HG02870 (cell line): ENCODE results near the gene CUL7.
"Not testable (repeated sequence)": the region's sequence is repeated elsewhere in the genome, so short reads cannot be mapped to it uniquely, and the experiment has no call there.

ENCODE experiments used
- ATAC-seq: cut with Tn5 transposase; IDR thresholded peaks from one replicate; pipeline ENCODE4 v1.9.1; 2021; ENCODE audit warnings: mild to moderate bottlenecking, moderate library complexity; ENCODE audit not compliant: unreplicated experiment

CUL7 gene

GRCh38 chr6:43019152-43019551 lies 34.5 kb downstream of the CUL7 start:
- no peak for ATAC-seq

GRCh38 chr6:43016943-43017334 lies 36.7 kb downstream of the CUL7 start:
- ATAC-seq: no peak

- ATAC-seq: no peak
These were observed 37.3 kb downstream of the CUL7 start for GRCh38 chr6:43016176-43016942.

DNA sequence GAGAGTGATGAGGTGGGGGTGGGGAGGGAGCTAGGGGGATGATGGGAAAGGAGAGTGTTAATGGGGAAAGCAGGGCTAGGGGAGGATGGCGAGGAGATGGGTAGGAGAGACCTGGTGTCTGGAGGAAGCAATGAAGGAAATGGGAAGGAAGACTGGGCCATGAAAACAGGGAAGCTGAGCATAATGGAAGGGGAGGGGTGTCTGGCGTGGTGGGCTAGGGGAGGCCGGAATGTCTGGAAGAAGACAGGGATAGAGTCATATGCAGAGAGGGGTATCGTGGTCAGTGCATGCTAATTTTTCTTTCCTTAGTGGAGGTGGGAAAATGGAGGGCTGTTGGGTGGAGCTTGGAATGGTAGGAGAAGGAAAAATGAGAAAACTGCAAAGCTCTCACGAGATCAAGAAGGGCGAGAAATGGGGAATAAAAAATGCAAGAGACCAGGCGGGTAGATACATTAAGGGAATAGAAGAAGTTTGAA lies 39.2 kb downstream of the CUL7 start:
- ATAC-seq: no peak

DNA sequence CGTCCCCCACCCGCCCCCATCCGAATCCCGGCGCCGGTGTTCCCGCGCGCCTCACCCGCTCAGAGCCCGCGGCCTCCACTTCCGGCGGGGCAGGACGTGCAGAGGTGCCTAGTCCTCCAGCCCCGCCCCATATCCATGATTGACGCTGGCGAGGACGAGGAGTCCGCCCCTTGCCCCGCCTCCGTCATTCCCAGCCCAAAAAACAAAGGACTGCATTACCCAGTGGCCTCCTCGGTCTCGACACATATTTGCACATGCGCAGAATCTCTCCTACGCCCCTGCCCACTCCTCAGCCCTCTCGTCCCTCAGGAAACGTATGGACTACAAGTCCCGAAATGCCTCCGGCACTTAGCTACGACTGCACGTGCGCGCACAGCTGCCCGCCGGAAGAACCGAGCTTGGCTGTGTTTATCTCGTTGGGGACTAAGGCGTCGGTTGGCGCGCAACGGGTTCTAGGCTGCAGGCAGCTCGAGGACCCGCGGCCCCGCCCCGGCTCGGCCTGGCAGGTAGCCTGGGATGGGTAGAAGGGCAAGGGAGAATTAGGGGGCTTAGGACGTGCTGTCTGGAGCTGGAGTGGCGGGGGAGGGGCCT lies 39.7 kb downstream of the CUL7 start, which contains the start of the genes KLHDC3 and MEA1:
TSS of gene KLHDC3 (plus strand) at position 407 of the 591 bp plus-strand sequence. CDS start 2,944 bp downstream, outside the sequence.
TSS of gene MEA1 (minus strand) at position 104 of the 591 bp plus-strand sequence. CDS start 133 bp downstream, outside the sequence.
- ATAC-seq: peak; percentile 85

GRCh38 chr6:43013097-43013842 lies 40.4 kb downstream of the CUL7 start:
- ATAC-seq: peak; percentile 5

- ATAC-seq: no peak
These were observed 41.3 kb downstream of the CUL7 start for GRCh38 chr6:43012364-43012763.

DNA sequence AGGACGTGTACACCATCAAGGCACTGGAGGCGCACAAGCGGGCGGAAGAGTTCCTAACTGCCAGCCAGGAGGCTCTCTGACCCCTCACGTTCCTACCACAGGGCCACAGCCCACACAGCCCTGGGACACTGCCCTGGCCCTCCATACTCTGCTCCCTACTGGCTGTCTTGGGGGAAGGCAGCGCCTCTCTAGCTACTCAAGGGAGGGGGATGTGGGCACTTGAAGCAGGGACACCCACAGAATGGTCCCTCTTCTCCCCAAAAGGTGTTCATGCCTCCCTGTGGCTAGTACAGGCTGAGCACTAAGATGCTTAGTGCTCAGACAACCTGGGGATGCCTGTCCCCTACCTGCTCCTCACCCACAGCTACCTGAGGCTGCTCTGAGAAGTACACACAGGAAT lies 42.4 kb downstream of the CUL7 start:
- no peak for ATAC-seq

DNA sequence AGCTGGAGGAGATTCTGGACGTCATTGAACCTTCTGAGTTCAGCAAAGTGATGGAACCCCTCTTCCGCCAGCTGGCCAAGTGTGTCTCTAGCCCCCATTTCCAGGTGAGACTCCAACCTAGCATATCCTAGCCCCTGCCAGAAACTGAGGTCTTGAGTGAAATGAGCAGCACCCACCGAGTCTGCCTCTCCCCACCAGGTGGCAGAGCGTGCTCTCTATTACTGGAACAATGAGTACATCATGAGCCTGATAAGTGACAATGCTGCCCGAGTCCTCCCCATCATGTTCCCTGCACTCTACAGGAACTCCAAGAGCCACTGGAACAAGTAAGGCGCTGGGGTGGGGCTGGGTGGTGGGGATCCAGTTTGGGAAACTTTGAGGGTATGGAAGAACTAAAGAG lies 44.5 kb downstream of the CUL7 start:
- no peak for ATAC-seq

- ATAC-seq: no peak
These were observed 46.5 kb downstream of the CUL7 start for GRCh38 chr6:43007126-43007525.

GRCh38 chr6:43006251-43006650 lies 47.4 kb downstream of the CUL7 start:
- no peak for ATAC-seq

GRCh38 chr6:43005844-43006243 lies 47.8 kb downstream of the CUL7 start:
- no peak for ATAC-seq

GRCh38 chr6:43001843-43002242 lies 51.8 kb downstream of the CUL7 start:
- ATAC-seq: no peak

DNA sequence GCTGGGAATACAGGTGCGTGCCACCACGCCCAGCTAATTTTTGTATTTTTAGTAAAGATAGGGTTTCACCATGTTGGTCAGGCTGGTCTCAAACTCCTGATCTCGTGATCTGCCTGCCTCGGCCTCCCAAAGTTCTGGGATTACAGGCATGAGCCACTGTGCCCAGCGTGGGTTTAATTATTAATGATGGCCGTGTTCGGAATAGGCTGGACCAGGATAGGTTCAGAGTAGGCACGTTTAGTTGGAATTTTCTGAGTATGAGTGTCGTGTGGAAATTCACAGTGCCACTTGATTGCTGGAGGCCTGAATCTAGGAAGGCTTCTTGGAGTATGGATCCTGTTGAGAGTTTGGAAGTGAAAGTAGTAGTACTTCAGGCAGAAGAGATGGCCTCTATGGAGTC lies 55.4 kb downstream of the CUL7 start:
- not testable (repeated sequence) for ATAC-seq

DNA sequence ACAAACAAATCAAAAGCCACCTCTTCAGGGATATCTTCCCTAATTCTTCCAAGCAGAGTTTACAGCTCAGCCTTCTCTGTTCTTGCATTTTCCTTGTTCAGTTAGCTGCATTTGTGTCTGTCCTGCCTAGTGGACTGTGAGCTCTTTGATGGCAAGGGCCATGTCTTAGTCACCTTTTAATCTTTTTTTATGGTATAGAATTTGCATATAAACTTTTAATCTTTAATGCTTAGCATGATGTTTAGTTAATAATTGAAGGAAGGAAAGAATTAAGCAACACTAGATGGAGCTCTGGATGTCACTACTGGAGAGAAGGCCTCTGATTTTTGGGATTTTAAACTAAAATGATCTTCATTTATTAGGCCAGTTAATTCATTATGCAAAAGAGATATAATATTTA lies 57.1 kb downstream of the CUL7 start:
- no peak for ATAC-seq

DNA sequence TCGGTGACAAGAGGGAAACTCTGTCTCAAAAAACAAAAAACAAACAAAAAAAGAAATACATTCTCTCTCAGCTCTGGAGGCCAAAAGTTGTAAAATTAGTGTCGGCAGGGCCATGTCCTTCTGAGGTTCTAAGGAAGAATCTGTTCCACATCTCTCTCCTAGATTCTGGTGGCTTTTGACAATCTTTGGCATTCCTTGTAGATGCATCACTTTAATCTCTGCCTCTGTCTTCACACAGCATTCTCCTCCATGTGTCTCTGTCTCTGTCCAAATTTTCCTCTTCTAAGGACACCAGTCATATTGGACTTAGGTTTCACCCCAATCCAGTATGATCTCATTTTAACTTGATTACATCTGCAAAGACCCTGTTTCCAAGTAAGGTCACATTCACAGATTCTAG lies 60.2 kb downstream of the CUL7 start:
- no peak for ATAC-seq

DNA sequence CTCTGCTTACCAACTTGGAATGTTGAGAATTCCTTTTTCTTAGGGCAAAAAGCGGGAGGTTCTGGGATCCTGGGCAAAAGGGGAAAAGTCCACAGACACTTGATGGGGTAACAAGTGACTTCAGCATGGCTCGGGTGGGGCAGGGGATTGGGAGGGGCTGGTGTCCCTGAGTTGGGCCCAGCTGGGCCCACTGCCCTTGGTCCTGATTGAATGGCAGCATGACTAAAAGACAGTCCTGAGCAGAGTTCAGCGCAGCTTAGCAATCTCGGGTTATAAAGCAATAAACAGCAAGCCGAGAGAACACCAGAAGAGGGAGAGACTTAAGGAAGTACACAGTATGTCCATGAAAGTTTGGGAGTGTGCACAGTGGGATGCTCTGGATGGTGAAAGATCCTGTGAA lies 63.7 kb downstream of the CUL7 start:
- no peak for ATAC-seq

- no peak for ATAC-seq
These were observed 65.1 kb downstream of the CUL7 start for GRCh38 chr6:42988486-42989020.
